ENCODE measurements around the gene ALKBH3. TPM values are rescaled to one million over a fixed set of nuclear protein-coding genes. Genes with fewer than 3 reads are reported as not detected.

The ALKBH3 gene
- total RNA-seq, 1 donor from 2014 or later = 40.5 TPM

- intact Hi-C loops (cut with micrococcal nuclease) = no loop called here
Observed at GRCh38 chr11:43835104-43835503, 45.5 kb upstream of the ALKBH3 start.

DNA sequence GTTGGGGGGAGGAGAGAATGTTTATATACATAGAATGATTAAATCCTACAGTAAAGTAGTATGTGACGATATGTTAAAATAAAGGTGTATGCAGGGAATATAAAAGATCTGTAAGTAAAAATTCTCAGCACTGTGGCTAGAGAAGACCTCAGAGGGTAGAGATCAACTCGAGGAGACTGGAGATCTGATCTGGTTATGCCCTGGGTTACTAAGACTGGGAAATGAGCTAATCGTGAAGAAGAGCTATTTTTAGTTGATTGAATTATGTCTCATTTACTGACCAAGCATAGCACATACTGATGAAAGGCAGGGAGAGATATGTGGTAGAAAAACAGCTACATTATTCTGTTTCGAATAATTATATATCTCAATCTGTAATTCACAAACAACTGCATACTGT, 42.8 kb upstream of the ALKBH3 start:
- Mint-ChIP-seq H3K27me3 (no peaks in the 10 kb centered on the region), H3K27ac (no peak overlapping the region), H3K4me1 (no peaks in the 10 kb centered on the region), H3K4me3 (no peak overlapping the region), H3K36me3 (ENCODE audit: low read depth) (peaks cover 44% of the 10 kb centered on the region), H3K9me3 (peaks cover 2% of the 10 kb centered on the region)
- ChIA-PET POLR2A (no interaction called here), CTCF (interaction anchor here (2.5 kb wide), 1 partner anchor 14 kb away, joined by 8 read pairs; no protein-coding TSS in a partner anchor)
- TF ChIP-seq, protein P1, sequence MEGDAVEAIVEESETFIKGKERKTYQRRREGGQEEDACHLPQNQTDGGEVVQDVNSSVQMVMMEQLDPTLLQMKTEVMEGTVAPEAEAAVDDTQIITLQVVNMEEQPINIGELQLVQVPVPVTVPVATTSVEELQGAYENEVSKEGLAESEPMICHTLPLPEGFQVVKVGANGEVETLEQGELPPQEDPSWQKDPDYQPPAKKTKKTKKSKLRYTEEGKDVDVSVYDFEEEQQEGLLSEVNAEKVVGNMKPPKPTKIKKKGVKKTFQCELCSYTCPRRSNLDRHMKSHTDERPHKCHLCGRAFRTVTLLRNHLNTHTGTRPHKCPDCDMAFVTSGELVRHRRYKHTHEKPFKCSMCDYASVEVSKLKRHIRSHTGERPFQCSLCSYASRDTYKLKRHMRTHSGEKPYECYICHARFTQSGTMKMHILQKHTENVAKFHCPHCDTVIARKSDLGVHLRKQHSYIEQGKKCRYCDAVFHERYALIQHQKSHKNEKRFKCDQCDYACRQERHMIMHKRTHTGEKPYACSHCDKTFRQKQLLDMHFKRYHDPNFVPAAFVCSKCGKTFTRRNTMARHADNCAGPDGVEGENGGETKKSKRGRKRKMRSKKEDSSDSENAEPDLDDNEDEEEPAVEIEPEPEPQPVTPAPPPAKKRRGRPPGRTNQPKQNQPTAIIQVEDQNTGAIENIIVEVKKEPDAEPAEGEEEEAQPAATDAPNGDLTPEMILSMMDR (IDR thresholded peaks at IDR 0.05) = no peak
- no peak for DNase-seq
- ATAC-seq (ENCODE audit: low read depth) = no peak
- intact Hi-C loops (cut with micrococcal nuclease) = no loop called here

More at GRCh38 chr11:43835104-43835503, 45.5 kb upstream of the ALKBH3 start:
- TF ChIP-seq, protein P1 (IDR thresholded peaks at IDR 0.05) = no peak
- Mint-ChIP-seq H3K4me1 (peaks cover 5% of the 10 kb centered on the region), H3K9me3 (no peaks in the 10 kb centered on the region), H3K36me3 (ENCODE audit: low read depth) (peaks cover 39% of the 10 kb centered on the region), H3K27me3 (no peaks in the 10 kb centered on the region), H3K27ac (no peak overlapping the region), H3K4me3 (no peak overlapping the region)
- DNase-seq (no peak), ATAC-seq (ENCODE audit: low read depth) (no peak)
- ChIA-PET CTCF (no interaction called here), POLR2A (interaction anchor here (0.6 kb wide), 1 partner anchor 394 kb away, joined by 6 read pairs; no protein-coding TSS in a partner anchor)

GRCh38 chr11:43842021-43842420, 38.6 kb upstream of the ALKBH3 start:
- intact Hi-C loops (cut with micrococcal nuclease) = no loop called here
- H3K36me3 Mint-ChIP-seq (ENCODE audit: low read depth) = peaks cover 58% of the 10 kb centered on the region
- no peak for DNase-seq
- H3K4me3 Mint-ChIP-seq = no peak overlapping the region
- ChIA-PET CTCF (interaction anchor here (1.5 kb wide), 1 partner anchor 10 kb away, joined by 5 read pairs; no protein-coding TSS in a partner anchor), POLR2A (no interaction called here)
- no peaks in the 10 kb centered on the region for H3K27me3 Mint-ChIP-seq
- TF ChIP-seq, protein P1 (IDR thresholded peaks at IDR 0.05) = no peak
- H3K9me3 Mint-ChIP-seq = peaks cover 2% of the 10 kb centered on the region
- ATAC-seq (ENCODE audit: low read depth) = no peak
- H3K4me1 Mint-ChIP-seq = no peaks in the 10 kb centered on the region
- H3K27ac Mint-ChIP-seq = no peak overlapping the region

DNA sequence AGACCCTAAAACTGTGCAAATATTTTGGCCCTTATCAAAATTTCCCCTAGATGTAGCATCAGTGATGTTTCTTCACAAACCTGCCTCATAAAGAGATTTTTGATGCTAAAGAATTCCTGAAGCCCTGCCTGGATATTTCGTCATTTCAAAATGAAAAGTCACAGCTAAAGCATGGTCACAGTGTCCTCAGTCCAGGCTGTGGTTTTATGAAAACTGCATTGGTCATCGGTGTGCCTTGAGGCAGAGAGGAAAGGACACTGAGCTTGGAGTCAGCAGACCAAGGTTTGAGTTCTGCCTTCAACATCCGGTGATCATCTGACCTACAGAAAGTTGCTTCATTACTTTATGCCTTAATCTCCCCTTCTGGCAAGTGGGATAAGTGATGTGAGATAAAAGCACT, 34.8 kb upstream of the ALKBH3 start:
- Mint-ChIP-seq H3K9me3 (no peaks in the 10 kb centered on the region), H3K4me1 (no peaks in the 10 kb centered on the region), H3K27me3 (no peaks in the 10 kb centered on the region), H3K4me3 (no peak overlapping the region), H3K36me3 (ENCODE audit: low read depth) (peaks cover 37% of the 10 kb centered on the region), H3K27ac (no peak overlapping the region)
- TF ChIP-seq, protein P1 (IDR thresholded peaks at IDR 0.05) = no peak
- intact Hi-C loops (cut with micrococcal nuclease) = no loop called here
- ATAC-seq (ENCODE audit: low read depth) = no peak
- DNase-seq = no peak
- CTCF ChIA-PET = no interaction called here
- POLR2A ChIA-PET = no interaction called here

GRCh38 chr11:43852057-43852636, 28.5 kb upstream of the ALKBH3 start:
- ChIA-PET POLR2A (interaction anchor here (0.5 to 0.7 kb wide), 2 partner anchors 540 to 1737 kb away, joined by 3 to 4 read pairs; partner anchors contain the start of gene API5), CTCF (interaction anchor here (0.6 to 1.9 kb wide), 16 partner anchors 9 to 486 kb away, joined by 3 to 14 read pairs (median 4); no protein-coding TSS in a partner anchor)
- Mint-ChIP-seq H3K27me3 (no peaks in the 10 kb centered on the region), H3K9me3 (no peaks in the 10 kb centered on the region), H3K4me3 (no peak overlapping the region), H3K4me1 (no peaks in the 10 kb centered on the region), H3K36me3 (ENCODE audit: low read depth) (peaks cover 33% of the 10 kb centered on the region), H3K27ac (no peak overlapping the region)
- TF ChIP-seq, protein P1 (IDR thresholded peaks at IDR 0.05) = no peak
- DNase-seq (no peak), ATAC-seq (ENCODE audit: low read depth) (peak; percentile 64)
- intact Hi-C loops (cut with micrococcal nuclease) = loop anchor here (1.0 to 2.0 kb wide), 3 partner anchors 275 to 433 kb away; no protein-coding TSS in a partner anchor

Measured in activated B cell treated with CpG ODN at 0.5 μM for 24 hours (primary cell).